K562 (cell line): ENCODE measurements around the gene TRIM62. TPM values are rescaled to one million over a fixed set of nuclear protein-coding genes. Genes with fewer than 3 reads are reported as not detected.

Source experiments
- ADNP ChIP-seq: fragments of 200-800 bp; sonication (Bioruptor generic); IDR thresholded peaks from 2 replicates; pipeline ENCODE4 v1.6.1; 2016; ENCODE audit warnings: missing genetic modification characterization, missing compliant biosample characterization
- DACH1 ChIP-seq: fragments of 450-650 bp; IDR thresholded peaks from 2 replicates; pipeline ENCODE4 v1.6.1; 2018; ENCODE audit not compliant: partially characterized antibody
- ETV1 ChIP-seq: fragments of 450-650 bp; conservative IDR thresholded peaks from 2 replicates; pipeline ENCODE4 v1.6.1; 2016; ENCODE audit warnings: missing genetic modification characterization, control low read depth, low read depth, missing compliant biosample characterization
- NCOA6 ChIP-seq: fragments of 450-650 bp; IDR thresholded peaks from 2 replicates; pipeline ENCODE4 v1.6.1; 2017; ENCODE audit warnings: mild to moderate bottlenecking
- ZNF124 ChIP-seq: sonication (generic); formaldehyde crosslinking; IDR thresholded peaks from 2 replicates; pipeline ENCODE4 v1.8.1; 2022; ENCODE audit warnings: missing genetic modification reagents
- polyA plus RNA-seq, 8 experiments: library from polyadenylated mRNA; depleted of rRNA in 4 of 8; stranded (reverse) in 5 of 8; unstranded in 3 of 8; fragments of >200 nt; fragmentation: Nextera tagmentation in 2 of 8; fragmentation: Illumina TruSeq in 1 of 8; extraction: Ambion mirVana in 2 of 8; extraction: Trizol in 1 of 8; gene quantifications; 2 replicates each; pipeline versions ENCODE4 v1.2.1 to v1.2.3, GENCODE V29; 2011 to 2014; ENCODE audit warnings: inconsistent platforms in 1 of 8, missing spikeins in 1 of 8
- total RNA-seq, 7 experiments: library from RNA; depleted of rRNA in 6 of 7; stranded (reverse); fragments of >200 nt in 6 of 7; fragmentation: Illumina TruSeq in 2 of 7; extraction: Trizol in 2 of 7; gene quantifications; 2 replicates each; pipeline versions ENCODE4 v1.2.1 to v1.2.3, GENCODE V29; 2011 to 2021; ENCODE audit warnings: low replicate concordance in 1 of 7
- TF ChIP-seq, protein P1 (sequence below), 2 experiments: fragments of 450-650 bp; formaldehyde crosslinking in 1 of 2; IDR thresholded peaks; 2 replicates each; pipeline versions ENCODE4 v1.4.0 to v1.6.1; 2014 to 2020; ENCODE audit warnings: mild to moderate bottlenecking in 2 of 2, borderline replicate concordance in 1 of 2, low read depth in 1 of 2
- TF ChIP-seq, protein P2 (sequence below), 2 experiments: fragments of 450-650 bp in 1 of 2; sonication (generic) in 1 of 2; formaldehyde crosslinking in 1 of 2; IDR thresholded peaks in 1 of 2; conservative IDR thresholded peaks in 1 of 2; 2 replicates each; pipeline versions ENCODE4 v1.6.1 to v1.8.1; 2016 to 2023; ENCODE audit warnings: mild to moderate bottlenecking in 2 of 2, moderate library complexity in 2 of 2, inconsistent platforms in 1 of 2, missing genetic modification reagents in 1 of 2
- TF ChIP-seq, protein P3 (sequence below): fragments of 200-800 bp; sonication (Bioruptor generic); IDR thresholded peaks from 2 replicates; pipeline ENCODE4 v1.6.1; 2016; ENCODE audit warnings: missing genetic modification characterization, missing compliant biosample characterization
- TF ChIP-seq, protein P4 (sequence below): sonication (generic); formaldehyde crosslinking; IDR thresholded peaks from 2 replicates; pipeline ENCODE4 v1.9.0; 2022; ENCODE audit warnings: mild to moderate bottlenecking, missing genetic modification reagents

The TRIM62 gene
- total and polyA plus RNA-seq, 9 of the 15 experiments (the other 6 are each of a cell fraction or from before 2014, with no cell fraction given) = 0.18 to 2.3 (median 0.52) TPM

DNA sequence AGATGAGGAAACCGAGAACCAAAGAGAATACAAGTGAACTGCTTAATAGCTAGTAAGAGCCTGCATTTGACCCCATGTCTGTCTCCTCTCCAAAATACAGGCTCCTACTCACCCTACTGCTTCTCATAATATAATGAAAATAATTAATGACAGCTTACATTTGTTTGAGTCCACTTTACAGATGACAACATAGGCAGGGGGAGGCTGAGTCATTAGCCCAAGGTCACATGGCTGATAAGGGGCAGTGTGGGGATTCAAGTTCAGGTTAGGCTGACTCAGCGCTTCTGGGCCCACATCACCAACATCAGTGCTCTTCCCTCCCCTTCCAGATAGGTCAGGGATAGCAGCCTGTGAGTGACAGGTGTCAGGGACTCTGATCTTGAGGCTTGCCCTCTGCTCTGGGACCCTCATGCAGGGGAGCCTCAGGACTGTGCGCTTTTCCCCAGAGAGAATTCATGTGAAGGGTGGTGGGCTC is 84.7 kb downstream of the TRIM62 start (continued):
- TF ChIP-seq, protein P1, sequence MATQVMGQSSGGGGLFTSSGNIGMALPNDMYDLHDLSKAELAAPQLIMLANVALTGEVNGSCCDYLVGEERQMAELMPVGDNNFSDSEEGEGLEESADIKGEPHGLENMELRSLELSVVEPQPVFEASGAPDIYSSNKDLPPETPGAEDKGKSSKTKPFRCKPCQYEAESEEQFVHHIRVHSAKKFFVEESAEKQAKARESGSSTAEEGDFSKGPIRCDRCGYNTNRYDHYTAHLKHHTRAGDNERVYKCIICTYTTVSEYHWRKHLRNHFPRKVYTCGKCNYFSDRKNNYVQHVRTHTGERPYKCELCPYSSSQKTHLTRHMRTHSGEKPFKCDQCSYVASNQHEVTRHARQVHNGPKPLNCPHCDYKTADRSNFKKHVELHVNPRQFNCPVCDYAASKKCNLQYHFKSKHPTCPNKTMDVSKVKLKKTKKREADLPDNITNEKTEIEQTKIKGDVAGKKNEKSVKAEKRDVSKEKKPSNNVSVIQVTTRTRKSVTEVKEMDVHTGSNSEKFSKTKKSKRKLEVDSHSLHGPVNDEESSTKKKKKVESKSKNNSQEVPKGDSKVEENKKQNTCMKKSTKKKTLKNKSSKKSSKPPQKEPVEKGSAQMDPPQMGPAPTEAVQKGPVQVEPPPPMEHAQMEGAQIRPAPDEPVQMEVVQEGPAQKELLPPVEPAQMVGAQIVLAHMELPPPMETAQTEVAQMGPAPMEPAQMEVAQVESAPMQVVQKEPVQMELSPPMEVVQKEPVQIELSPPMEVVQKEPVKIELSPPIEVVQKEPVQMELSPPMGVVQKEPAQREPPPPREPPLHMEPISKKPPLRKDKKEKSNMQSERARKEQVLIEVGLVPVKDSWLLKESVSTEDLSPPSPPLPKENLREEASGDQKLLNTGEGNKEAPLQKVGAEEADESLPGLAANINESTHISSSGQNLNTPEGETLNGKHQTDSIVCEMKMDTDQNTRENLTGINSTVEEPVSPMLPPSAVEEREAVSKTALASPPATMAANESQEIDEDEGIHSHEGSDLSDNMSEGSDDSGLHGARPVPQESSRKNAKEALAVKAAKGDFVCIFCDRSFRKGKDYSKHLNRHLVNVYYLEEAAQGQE (IDR thresholded peaks at IDR 0.05; ENCODE audit: borderline replicate concordance) = 0 out of 2 replicates have a peak, but pooled peaks have one; percentile 5
- TF ChIP-seq, protein P1 (CRISPR knock-in tag; IDR thresholded peaks at IDR 0.05; ENCODE audit: low read depth) = no peak
- TF ChIP-seq DACH1 (no peak), ETV1 (tag) (no peak), ZNF124 (CRISPR knock-in tag) (no peak), ADNP (tag) (peak; percentile 52), NCOA6 (no peak)
- TF ChIP-seq, protein P2, sequence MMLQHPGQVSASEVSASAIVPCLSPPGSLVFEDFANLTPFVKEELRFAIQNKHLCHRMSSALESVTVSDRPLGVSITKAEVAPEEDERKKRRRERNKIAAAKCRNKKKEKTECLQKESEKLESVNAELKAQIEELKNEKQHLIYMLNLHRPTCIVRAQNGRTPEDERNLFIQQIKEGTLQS (IDR thresholded peaks at IDR 0.05) = peak; percentile 84
- TF ChIP-seq, protein P2 (CRISPR knock-in tag; conservative IDR thresholded peaks at IDR 0.05) = no peak
- TF ChIP-seq, protein P3, sequence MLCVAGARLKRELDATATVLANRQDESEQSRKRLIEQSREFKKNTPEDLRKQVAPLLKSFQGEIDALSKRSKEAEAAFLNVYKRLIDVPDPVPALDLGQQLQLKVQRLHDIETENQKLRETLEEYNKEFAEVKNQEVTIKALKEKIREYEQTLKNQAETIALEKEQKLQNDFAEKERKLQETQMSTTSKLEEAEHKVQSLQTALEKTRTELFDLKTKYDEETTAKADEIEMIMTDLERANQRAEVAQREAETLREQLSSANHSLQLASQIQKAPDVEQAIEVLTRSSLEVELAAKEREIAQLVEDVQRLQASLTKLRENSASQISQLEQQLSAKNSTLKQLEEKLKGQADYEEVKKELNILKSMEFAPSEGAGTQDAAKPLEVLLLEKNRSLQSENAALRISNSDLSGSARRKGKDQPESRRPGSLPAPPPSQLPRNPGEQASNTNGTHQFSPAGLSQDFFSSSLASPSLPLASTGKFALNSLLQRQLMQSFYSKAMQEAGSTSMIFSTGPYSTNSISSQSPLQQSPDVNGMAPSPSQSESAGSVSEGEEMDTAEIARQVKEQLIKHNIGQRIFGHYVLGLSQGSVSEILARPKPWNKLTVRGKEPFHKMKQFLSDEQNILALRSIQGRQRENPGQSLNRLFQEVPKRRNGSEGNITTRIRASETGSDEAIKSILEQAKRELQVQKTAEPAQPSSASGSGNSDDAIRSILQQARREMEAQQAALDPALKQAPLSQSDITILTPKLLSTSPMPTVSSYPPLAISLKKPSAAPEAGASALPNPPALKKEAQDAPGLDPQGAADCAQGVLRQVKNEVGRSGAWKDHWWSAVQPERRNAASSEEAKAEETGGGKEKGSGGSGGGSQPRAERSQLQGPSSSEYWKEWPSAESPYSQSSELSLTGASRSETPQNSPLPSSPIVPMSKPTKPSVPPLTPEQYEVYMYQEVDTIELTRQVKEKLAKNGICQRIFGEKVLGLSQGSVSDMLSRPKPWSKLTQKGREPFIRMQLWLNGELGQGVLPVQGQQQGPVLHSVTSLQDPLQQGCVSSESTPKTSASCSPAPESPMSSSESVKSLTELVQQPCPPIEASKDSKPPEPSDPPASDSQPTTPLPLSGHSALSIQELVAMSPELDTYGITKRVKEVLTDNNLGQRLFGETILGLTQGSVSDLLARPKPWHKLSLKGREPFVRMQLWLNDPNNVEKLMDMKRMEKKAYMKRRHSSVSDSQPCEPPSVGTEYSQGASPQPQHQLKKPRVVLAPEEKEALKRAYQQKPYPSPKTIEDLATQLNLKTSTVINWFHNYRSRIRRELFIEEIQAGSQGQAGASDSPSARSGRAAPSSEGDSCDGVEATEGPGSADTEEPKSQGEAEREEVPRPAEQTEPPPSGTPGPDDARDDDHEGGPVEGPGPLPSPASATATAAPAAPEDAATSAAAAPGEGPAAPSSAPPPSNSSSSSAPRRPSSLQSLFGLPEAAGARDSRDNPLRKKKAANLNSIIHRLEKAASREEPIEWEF (CRISPR knock-in tag) = no peak
- TF ChIP-seq, protein P4, sequence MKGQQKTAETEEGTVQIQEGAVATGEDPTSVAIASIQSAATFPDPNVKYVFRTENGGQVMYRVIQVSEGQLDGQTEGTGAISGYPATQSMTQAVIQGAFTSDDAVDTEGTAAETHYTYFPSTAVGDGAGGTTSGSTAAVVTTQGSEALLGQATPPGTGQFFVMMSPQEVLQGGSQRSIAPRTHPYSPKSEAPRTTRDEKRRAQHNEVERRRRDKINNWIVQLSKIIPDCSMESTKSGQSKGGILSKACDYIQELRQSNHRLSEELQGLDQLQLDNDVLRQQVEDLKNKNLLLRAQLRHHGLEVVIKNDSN (CRISPR knock-in tag) = peak; percentile 68
